ENCODE measurements around the gene MAT1A.
"Not testable (repeated sequence)": the region's sequence is repeated elsewhere in the genome, so short reads cannot be mapped to it uniquely, and the experiment has no call there.

DNA sequence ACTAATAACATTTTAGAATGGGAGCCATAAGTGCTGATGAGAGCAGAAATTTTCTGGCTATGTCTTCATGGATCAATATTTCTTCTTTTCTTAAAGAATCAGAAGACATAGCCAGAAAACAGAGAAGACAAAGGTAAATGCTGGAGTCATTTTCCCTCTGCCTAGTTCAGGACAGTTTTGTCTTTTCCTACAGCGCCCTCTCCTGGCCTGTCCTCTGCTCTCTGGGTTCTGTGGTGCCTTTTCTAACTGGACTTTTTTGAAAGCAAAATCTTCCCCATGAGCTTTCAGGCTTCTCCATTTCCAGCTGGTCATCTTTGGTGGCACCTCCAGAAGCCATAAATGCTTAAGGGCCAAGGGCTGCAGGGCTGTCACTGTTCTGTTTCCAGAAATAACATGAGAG lies 39.1 kb downstream of the MAT1A start:
- TF ChIP-seq, protein P1, sequence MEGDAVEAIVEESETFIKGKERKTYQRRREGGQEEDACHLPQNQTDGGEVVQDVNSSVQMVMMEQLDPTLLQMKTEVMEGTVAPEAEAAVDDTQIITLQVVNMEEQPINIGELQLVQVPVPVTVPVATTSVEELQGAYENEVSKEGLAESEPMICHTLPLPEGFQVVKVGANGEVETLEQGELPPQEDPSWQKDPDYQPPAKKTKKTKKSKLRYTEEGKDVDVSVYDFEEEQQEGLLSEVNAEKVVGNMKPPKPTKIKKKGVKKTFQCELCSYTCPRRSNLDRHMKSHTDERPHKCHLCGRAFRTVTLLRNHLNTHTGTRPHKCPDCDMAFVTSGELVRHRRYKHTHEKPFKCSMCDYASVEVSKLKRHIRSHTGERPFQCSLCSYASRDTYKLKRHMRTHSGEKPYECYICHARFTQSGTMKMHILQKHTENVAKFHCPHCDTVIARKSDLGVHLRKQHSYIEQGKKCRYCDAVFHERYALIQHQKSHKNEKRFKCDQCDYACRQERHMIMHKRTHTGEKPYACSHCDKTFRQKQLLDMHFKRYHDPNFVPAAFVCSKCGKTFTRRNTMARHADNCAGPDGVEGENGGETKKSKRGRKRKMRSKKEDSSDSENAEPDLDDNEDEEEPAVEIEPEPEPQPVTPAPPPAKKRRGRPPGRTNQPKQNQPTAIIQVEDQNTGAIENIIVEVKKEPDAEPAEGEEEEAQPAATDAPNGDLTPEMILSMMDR (IDR thresholded peaks at IDR 0.05 in 8 of 11, conservative IDR thresholded peaks at IDR 0.05 in 3 of 11): not testable (repeated sequence)
- not testable (repeated sequence) for TF ChIP-seq POLR2A, POLR2AphosphoS5 (IDR thresholded peaks at IDR 0.05)
